DOHH2 (cell line): ENCODE results near the gene EIF4ENIF1.

Experiments used
- H3F3A ChIP-seq: fragments of 200-600 bp; sonication (generic), shearing (Covaris generic); 2 replicates; pipeline ENCODE4 v1.6.0; 2016; ENCODE audit warnings: antibody characterized with exemption, mild to moderate bottlenecking; ENCODE audit not compliant: control insufficient read depth, insufficient read depth
- H3K27ac ChIP-seq: fragments of 200-600 bp; sonication (generic); 2 replicates; pipeline ENCODE4 v1.5.1; 2014; ENCODE audit warnings: low read depth, mild to moderate bottlenecking, low read length, moderate library complexity
- H3K27me3 ChIP-seq: fragments of 200-600 bp; sonication (generic); 2 replicates; pipeline ENCODE4 v1.6.1; 2014; ENCODE audit warnings: mild to moderate bottlenecking, low read length, mixed read lengths; ENCODE audit not compliant: control insufficient read depth
- H3K36me3 ChIP-seq: fragments of 200-600 bp; sonication (generic); 2 replicates; pipeline ENCODE4 v1.6.1; 2014; ENCODE audit warnings: mild to moderate bottlenecking, low read length, moderate library complexity, mixed read lengths; ENCODE audit not compliant: control insufficient read depth
- H3K4me1 ChIP-seq: fragments of 200-600 bp; sonication (generic); 2 replicates; pipeline ENCODE4 v1.6.1; 2014; ENCODE audit warnings: mild to moderate bottlenecking, low read length, mixed read lengths; ENCODE audit not compliant: control insufficient read depth
- H3K4me2 ChIP-seq: fragments of 200-600 bp; sonication (generic); 2 replicates; pipeline ENCODE4 v1.6.0; 2014; ENCODE audit warnings: mild to moderate bottlenecking, low read length, moderate library complexity
- H3K4me3 ChIP-seq: fragments of 200-600 bp; sonication (generic); 2 replicates; pipeline ENCODE4 v1.5.1; 2014; ENCODE audit warnings: mild to moderate bottlenecking, low read length, mixed read lengths
- H3K79me2 ChIP-seq: fragments of 200-600 bp; sonication (generic); 2 replicates; pipeline ENCODE4 v1.6.1; 2014; ENCODE audit warnings: mild to moderate bottlenecking, low read length, mixed read lengths; ENCODE audit not compliant: control insufficient read depth
- H3K9me2 ChIP-seq: fragments of 200-600 bp; sonication (generic); replicated peaks from 2 replicates; pipeline ENCODE4 v1.6.1; 2014; ENCODE audit warnings: mild to moderate bottlenecking, low read length, mixed read lengths; ENCODE audit not compliant: control insufficient read depth
- H3K9me3 ChIP-seq: fragments of 200-600 bp; sonication (generic); 2 replicates; pipeline ENCODE4 v1.6.1; 2014; ENCODE audit warnings: antibody characterized with exemption, low read length, mixed read lengths; ENCODE audit not compliant: control insufficient read depth, insufficient read depth
- H4K20me1 ChIP-seq: fragments of 200-600 bp; sonication (generic); 2 replicates; pipeline ENCODE4 v1.6.0; 2014; ENCODE audit warnings: low read depth, mild to moderate bottlenecking, antibody characterized with exemption, low read length, moderate library complexity; ENCODE audit not compliant: control insufficient read depth, insufficient read depth
- EZH2phosphoT487 ChIP-seq: fragments of 200-600 bp; sonication (generic); IDR thresholded peaks from 2 replicates; pipeline ENCODE4 v1.6.1; 2017; ENCODE audit warnings: borderline replicate concordance, mild to moderate bottlenecking, antibody characterized with exemption, low read length, moderate library complexity, mixed read lengths
- TF ChIP-seq, protein P1 (sequence below): fragments of 200-600 bp; sonication (generic); IDR thresholded peaks from one replicate; pipeline ENCODE4 v1.5.1; 2014; ENCODE audit warnings: antibody characterized with exemption, mild to moderate bottlenecking, low read depth, low read length; ENCODE audit not compliant: poor library complexity, severe bottlenecking

EIF4ENIF1 gene

GRCh38 chr22:31489632-31490495, at the start of gene EIF4ENIF1:
EIF4ENIF1 (minus strand) TSS chr22:31489842; CDS start chr22:31488718, 1,124 bp downstream.
- no peaks in the 10 kb centered on the region for H4K20me1 ChIP-seq
- no peaks in the 10 kb centered on the region for H3K9me3 ChIP-seq
- H3K36me3 ChIP-seq: peaks cover 55% of the 10 kb centered on the region
- H3F3A ChIP-seq: peaks cover 25% of the 10 kb centered on the region
- H3K9me2 ChIP-seq: no peaks in the 10 kb centered on the region
- no peaks in the 10 kb centered on the region for H3K27me3 ChIP-seq
- peak within 1 kb of the TSS; percentile 99 for H3K4me2 ChIP-seq
- peaks cover 56% of the 10 kb centered on the region for H3K79me2 ChIP-seq
- peak within 1 kb of the TSS; percentile 95 for H3K27ac ChIP-seq
- H3K4me1 ChIP-seq: peaks cover 42% of the 10 kb centered on the region
- TF ChIP-seq, protein P1, sequence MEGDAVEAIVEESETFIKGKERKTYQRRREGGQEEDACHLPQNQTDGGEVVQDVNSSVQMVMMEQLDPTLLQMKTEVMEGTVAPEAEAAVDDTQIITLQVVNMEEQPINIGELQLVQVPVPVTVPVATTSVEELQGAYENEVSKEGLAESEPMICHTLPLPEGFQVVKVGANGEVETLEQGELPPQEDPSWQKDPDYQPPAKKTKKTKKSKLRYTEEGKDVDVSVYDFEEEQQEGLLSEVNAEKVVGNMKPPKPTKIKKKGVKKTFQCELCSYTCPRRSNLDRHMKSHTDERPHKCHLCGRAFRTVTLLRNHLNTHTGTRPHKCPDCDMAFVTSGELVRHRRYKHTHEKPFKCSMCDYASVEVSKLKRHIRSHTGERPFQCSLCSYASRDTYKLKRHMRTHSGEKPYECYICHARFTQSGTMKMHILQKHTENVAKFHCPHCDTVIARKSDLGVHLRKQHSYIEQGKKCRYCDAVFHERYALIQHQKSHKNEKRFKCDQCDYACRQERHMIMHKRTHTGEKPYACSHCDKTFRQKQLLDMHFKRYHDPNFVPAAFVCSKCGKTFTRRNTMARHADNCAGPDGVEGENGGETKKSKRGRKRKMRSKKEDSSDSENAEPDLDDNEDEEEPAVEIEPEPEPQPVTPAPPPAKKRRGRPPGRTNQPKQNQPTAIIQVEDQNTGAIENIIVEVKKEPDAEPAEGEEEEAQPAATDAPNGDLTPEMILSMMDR: no peak
- TF ChIP-seq EZH2phosphoT487: no peak
- peak within 1 kb of the TSS; percentile 95 for H3K4me3 ChIP-seq

- H3K4me1 ChIP-seq: no peaks in the 10 kb centered on the region
- H3K9me2 ChIP-seq: no peaks in the 10 kb centered on the region
- peaks cover 37% of the 10 kb centered on the region for H3K36me3 ChIP-seq
- no peak overlapping the region for H3K4me2 ChIP-seq
- H3K79me2 ChIP-seq: peaks cover 20% of the 10 kb centered on the region
- H3F3A ChIP-seq: 0 out of 2 replicates have a peak, but pooled peaks cover 2% of the 10 kb centered on the region
- TF ChIP-seq, protein P1: no peak
- no peak for TF ChIP-seq EZH2phosphoT487
- H3K27me3 ChIP-seq: no peaks in the 10 kb centered on the region
- H3K4me3 ChIP-seq: no peak overlapping the region
- H3K27ac ChIP-seq: no peak overlapping the region
- no peaks in the 10 kb centered on the region for H4K20me1 ChIP-seq
- no peaks in the 10 kb centered on the region for H3K9me3 ChIP-seq
These were observed 49.2 kb upstream of the EIF4ENIF1 start for GRCh38 chr22:31538815-31539214.

DNA sequence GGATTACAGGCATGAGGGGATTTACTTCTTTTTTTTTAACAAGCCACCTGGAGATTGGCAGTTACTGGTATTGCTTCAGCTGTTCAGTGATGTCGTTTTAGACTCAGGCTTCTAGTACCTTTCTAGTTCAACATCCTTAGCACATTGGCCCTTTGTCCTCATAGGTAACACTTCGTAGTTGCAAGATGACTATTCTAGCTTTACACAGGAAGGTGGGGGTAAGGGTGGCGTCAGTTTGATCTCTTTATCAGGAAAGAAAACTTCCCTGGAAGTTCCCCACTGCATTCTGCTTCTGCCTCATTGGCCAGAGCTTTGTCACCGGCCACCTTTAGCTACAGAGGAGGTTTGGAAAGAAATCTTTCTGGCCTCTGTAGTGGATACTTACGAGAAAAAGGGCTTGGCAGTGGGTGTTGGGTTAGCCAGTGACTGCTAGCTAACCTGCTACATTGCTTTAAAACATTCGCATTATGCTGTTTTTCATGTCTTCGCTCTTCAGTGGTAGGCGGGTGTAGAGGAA, 47.4 kb upstream of the EIF4ENIF1 start:
- Histone ChIP-seq H3K4me2 (no peak overlapping the region), H3K27me3 (no peaks in the 10 kb centered on the region), H3K4me3 (no peak overlapping the region), H3K4me1 (no peaks in the 10 kb centered on the region), H3K27ac (no peak overlapping the region), H3K79me2 (peaks cover 18% of the 10 kb centered on the region), H3K36me3 (peaks cover 45% of the 10 kb centered on the region), H3K9me2 (no peaks in the 10 kb centered on the region), H3F3A (0 out of 2 replicates have a peak, but pooled peaks cover 2% of the 10 kb centered on the region), H3K9me3 (no peaks in the 10 kb centered on the region), H4K20me1 (no peaks in the 10 kb centered on the region)
- TF ChIP-seq EZH2phosphoT487: no peak
- TF ChIP-seq, protein P1: no peak
